ENCODE measurements around the gene AUTS2.

AUTS2 gene

GRCh38 chr7:69864274-69864673 is 266.0 kb downstream of the AUTS2 start:
- DNase-seq = no peak

GRCh38 chr7:69864822-69865221 is 266.5 kb downstream of the AUTS2 start:
- no peak for DNase-seq

- no peak for DNase-seq
These were observed 270.6 kb downstream of the AUTS2 start for GRCh38 chr7:69868921-69869320.

- DNase-seq = no peak
These were observed 273.1 kb downstream of the AUTS2 start for GRCh38 chr7:69871213-69871885.

GRCh38 chr7:69871886-69872569 is 273.8 kb downstream of the AUTS2 start:
- peak; percentile 49 for DNase-seq

- DNase-seq = no peak
These were observed 275.2 kb downstream of the AUTS2 start for GRCh38 chr7:69873512-69873911.

- no peak for DNase-seq
These were observed 279.7 kb downstream of the AUTS2 start for GRCh38 chr7:69878015-69878414.

GRCh38 chr7:69878591-69878990 is 280.3 kb downstream of the AUTS2 start:
- DNase-seq = no peak

GRCh38 chr7:69879989-69880388 is 281.7 kb downstream of the AUTS2 start:
- no peak for DNase-seq

- peak; percentile 97 for DNase-seq
These were observed 282.6 kb downstream of the AUTS2 start for GRCh38 chr7:69880840-69881239.

- no peak for DNase-seq
These were observed 284.0 kb downstream of the AUTS2 start for GRCh38 chr7:69882269-69882668.

- DNase-seq = peak; percentile 38
These were observed 285.2 kb downstream of the AUTS2 start for GRCh38 chr7:69883399-69883891.

GRCh38 chr7:69885431-69885830 is 287.2 kb downstream of the AUTS2 start:
- peak; percentile 28 for DNase-seq

GRCh38 chr7:69889338-69889975 is 291.2 kb downstream of the AUTS2 start:
- peak; percentile 38 for DNase-seq

GRCh38 chr7:69889976-69890351 is 291.7 kb downstream of the AUTS2 start:
- DNase-seq = peak; percentile 95

GRCh38 chr7:69892790-69893189 is 294.5 kb downstream of the AUTS2 start:
- DNase-seq = no peak

GRCh38 chr7:69893906-69894305 is 295.6 kb downstream of the AUTS2 start:
- peak; percentile 46 for DNase-seq

- peak; percentile 38 for DNase-seq
These were observed 297.2 kb downstream of the AUTS2 start for GRCh38 chr7:69895446-69895845.

- peak; percentile 62 for DNase-seq
These were observed 297.8 kb downstream of the AUTS2 start for GRCh38 chr7:69896121-69896520.

- DNase-seq = peak; percentile 22
These were observed 299.9 kb downstream of the AUTS2 start for GRCh38 chr7:69898189-69898588.

GRCh38 chr7:69903410-69903809 is 305.1 kb downstream of the AUTS2 start:
- DNase-seq = no peak

- DNase-seq = peak; percentile 72
These were observed 308.2 kb downstream of the AUTS2 start for GRCh38 chr7:69906283-69906995.

GRCh38 chr7:69907720-69908119 is 309.4 kb downstream of the AUTS2 start:
- DNase-seq = no peak

Measured in NCI-H82 (cell line).